Fibroblast of the aortic adventitia (primary cell): ENCODE measurements around the gene COL5A2. TPM values are rescaled to one million over a fixed set of nuclear protein-coding genes. Genes with fewer than 3 reads are reported as not detected.

Experiments used
- DNase-seq: peaks from one replicate; pipeline ENCODE4 v3.0.0-alpha.2; 2010; ENCODE audit warnings: low read depth
- H3K4me3 ChIP-seq: 2 replicates; pipeline ENCODE4 v1.5.1; 2011; ENCODE audit warnings: low read depth, mild to moderate bottlenecking, control low read depth, low read length, moderate library complexity
- total RNA-seq: library from RNA; depleted of rRNA; stranded (reverse); fragments of >200 nt; gene quantifications from 2 replicates; pipeline ENCODE4 v1.2.3, GENCODE V29; 2012; ENCODE audit warnings: low replicate concordance
- TF ChIP-seq, protein P1 (sequence below): IDR thresholded peaks from 2 replicates; pipeline ENCODE4 v1.5.1; 2011; ENCODE audit warnings: mild to moderate bottlenecking, low read length, control low read depth, inconsistent platforms; ENCODE audit not compliant: insufficient read depth

COL5A2 gene
- total RNA-seq, 1 donor = 133 TPM

DNA sequence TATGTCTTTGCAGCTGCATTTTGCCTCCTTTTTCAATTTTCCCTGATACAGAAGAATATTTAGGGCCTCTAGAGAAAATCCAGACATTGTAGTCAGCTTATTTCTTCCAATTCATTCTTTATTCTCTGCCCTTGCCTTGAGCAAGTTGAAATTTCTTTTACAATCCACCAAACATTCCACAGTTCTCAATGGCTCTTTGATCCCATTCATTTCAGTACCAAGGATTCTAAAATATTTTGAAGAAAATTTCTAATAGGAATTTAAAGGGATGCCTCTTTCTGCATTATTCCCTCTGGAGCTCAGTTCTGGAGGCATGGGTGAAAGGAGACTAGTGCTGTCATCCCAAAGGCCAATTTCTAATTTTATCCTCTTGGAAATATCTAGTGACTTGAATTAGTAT lies 61.2 kb downstream of the COL5A2 start:
- TF ChIP-seq, protein P1, sequence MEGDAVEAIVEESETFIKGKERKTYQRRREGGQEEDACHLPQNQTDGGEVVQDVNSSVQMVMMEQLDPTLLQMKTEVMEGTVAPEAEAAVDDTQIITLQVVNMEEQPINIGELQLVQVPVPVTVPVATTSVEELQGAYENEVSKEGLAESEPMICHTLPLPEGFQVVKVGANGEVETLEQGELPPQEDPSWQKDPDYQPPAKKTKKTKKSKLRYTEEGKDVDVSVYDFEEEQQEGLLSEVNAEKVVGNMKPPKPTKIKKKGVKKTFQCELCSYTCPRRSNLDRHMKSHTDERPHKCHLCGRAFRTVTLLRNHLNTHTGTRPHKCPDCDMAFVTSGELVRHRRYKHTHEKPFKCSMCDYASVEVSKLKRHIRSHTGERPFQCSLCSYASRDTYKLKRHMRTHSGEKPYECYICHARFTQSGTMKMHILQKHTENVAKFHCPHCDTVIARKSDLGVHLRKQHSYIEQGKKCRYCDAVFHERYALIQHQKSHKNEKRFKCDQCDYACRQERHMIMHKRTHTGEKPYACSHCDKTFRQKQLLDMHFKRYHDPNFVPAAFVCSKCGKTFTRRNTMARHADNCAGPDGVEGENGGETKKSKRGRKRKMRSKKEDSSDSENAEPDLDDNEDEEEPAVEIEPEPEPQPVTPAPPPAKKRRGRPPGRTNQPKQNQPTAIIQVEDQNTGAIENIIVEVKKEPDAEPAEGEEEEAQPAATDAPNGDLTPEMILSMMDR = no peak
- no peak for DNase-seq
- no peak overlapping the region for H3K4me3 ChIP-seq

DNA sequence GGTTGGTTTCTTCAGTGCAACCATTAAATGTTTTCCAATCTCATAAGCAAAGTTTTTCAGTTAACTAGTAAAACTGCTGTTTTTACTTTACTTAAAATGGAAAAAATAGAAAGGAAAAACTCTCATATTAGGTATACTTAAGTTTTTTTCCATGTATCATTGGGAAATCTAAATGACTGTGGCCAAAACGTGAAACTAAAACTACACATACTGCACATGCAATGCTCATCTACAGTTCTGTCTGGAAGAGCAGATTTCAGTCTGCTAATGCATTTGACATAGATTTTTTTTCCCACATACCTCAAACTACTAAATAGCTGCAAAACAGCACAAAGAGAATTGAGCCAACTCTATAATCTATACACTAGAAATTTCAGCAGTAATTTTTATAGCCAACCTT lies 62.6 kb downstream of the COL5A2 start:
- H3K4me3 ChIP-seq = no peak overlapping the region
- TF ChIP-seq, protein P1 = no peak
- DNase-seq = peak; percentile 28

DNA sequence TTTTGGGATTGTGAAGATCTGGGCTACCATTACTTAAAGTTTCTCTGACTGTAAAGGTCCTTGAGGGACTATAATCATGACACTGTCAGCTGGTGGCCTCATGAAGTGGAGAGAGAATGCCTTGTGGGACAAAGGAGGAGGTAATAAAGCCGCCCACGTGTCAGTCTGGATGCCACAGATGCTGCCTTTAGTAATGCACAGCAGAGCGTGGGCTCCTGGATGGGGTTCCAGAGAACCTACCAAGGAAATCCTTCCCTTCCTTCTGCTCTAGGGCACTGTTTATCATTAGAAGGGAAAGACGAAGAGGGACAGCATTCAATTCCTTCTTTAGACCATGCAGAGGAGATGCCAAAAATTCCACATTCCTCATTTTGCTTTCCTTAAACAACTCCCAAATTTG lies 63.5 kb downstream of the COL5A2 start:
- TF ChIP-seq, protein P1 = no peak
- H3K4me3 ChIP-seq = no peak overlapping the region
- no peak for DNase-seq

DNA sequence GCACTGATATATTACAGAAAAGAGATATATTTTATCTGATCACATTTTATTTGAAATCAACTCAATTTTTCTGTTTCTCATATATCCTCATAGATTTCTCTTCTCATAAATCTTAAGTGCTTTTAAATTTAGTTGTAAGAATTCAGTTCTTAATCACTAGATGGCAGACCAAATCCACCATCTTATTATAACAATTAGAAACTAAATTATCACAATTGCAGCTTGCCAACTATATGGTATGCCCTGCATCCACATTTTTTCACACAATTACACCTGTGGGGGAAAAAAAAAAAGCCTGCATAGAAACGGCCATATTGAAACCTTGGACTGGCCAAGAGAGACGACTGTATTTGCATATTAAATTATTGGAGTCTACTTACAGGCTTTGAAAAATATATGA lies 64.4 kb downstream of the COL5A2 start:
- peak; percentile 72 for DNase-seq
- TF ChIP-seq, protein P1 = peak; percentile 7
- no peak overlapping the region for H3K4me3 ChIP-seq

DNA sequence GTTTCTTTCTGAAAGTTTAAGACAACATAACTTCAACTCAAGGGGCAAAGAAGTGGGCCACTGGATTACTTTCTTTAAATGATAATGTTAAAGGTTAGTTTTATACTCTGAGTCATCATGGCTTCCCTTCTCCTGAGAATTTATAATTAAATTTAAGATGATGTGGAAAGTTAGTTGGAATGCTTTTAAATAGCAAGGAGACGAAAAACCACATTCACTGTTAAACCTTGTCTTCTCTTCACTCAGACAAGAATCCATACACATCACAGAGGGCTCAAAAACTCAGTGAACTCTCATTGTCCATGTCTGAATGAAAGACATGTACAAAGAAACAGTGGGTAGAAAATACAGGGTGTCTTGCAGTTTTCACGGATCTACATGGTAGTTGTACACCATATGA lies 65.6 kb downstream of the COL5A2 start:
- H3K4me3 ChIP-seq = no peak overlapping the region
- TF ChIP-seq, protein P1 = no peak

DNA sequence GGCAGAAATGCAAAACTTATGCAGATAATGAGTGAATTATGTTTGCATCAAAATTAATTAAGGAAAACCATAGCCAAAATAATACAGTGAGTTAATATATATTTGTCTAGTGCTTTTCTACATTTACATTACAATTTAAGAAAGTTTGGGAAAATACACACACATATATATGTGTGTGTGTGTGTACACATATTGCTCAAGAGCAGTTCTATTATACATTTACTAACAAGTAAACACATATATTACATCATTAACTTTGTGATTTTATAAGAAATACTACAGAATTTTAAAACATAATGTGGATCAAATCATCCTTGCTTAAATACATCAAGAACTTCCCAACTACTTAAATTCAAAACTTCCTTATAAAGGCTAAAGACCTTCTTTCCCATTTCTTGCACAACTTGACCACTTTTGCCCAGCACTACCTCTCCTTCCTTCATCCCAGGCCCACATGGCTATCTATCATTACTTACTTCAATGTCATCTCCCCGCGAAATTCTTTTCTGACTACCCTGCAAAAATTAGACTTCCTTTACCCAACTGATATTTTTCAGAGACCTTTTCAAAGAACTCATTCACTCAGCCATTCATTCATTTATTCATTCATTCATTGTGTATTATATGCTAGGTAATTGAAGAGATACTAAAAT lies 68.4 kb downstream of the COL5A2 start:
- no peak overlapping the region for H3K4me3 ChIP-seq
- TF ChIP-seq, protein P1 = no peak
- DNase-seq = no peak

More for the DNA sequence above, 65.6 kb downstream of the COL5A2 start:
- peak; percentile 35 for DNase-seq

DNA sequence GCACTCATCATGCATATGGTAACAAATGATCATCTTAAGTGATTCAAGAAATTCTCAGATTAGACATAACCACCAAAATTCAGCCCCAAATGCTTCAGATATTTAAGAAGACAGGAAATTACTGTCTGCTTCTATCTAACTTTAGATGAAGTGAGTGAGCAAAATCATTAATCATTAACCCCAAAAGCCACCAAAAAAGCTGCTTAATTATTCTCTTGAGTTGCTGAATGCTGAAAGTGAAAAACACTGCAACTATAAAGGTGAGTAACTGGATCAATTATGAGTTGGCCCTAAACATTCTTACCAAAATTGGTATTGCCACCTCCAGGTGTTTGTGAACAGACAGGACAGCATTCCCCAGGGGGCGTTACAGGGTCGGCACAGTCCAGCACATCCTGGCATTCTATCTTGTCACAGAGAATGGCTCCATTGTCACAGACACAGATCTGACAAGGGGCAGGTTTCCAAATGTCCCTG lies 69.6 kb downstream of the COL5A2 start:
- DNase-seq = no peak
- TF ChIP-seq, protein P1 = no peak
- H3K4me3 ChIP-seq = no peak overlapping the region
